ENCODE measurements around the gene NUMA1. TPM values are rescaled to one million over a fixed set of nuclear protein-coding genes. Genes with fewer than 3 reads are reported as not detected.
A peak's percentile ranks its signal among the peaks of the same experiment; 100 is the strongest.

The NUMA1 gene
- total RNA-seq, 3 donors from 2014 or later (not counting 1 experiment from before 2014, with no cell fraction given): 261 to 290 (median 262) TPM

- H3K36me3 ChIP-seq (ENCODE audit: control insufficient read depth, insufficient read depth, low read length): peaks cover 11% of the 10 kb centered on the region
- TF ChIP-seq, protein P1, sequence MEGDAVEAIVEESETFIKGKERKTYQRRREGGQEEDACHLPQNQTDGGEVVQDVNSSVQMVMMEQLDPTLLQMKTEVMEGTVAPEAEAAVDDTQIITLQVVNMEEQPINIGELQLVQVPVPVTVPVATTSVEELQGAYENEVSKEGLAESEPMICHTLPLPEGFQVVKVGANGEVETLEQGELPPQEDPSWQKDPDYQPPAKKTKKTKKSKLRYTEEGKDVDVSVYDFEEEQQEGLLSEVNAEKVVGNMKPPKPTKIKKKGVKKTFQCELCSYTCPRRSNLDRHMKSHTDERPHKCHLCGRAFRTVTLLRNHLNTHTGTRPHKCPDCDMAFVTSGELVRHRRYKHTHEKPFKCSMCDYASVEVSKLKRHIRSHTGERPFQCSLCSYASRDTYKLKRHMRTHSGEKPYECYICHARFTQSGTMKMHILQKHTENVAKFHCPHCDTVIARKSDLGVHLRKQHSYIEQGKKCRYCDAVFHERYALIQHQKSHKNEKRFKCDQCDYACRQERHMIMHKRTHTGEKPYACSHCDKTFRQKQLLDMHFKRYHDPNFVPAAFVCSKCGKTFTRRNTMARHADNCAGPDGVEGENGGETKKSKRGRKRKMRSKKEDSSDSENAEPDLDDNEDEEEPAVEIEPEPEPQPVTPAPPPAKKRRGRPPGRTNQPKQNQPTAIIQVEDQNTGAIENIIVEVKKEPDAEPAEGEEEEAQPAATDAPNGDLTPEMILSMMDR (IDR thresholded peaks at IDR 0.05): no peak
- no peaks in the 10 kb centered on the region for H3K9me3 ChIP-seq (ENCODE audit: control insufficient read depth, insufficient read depth, low read length)
- no peak overlapping the region for H3K4me3 ChIP-seq (ENCODE audit: low read length)
- intact Hi-C loops (cut with micrococcal nuclease): no loop called here
- Mint-ChIP-seq H3K9me3 (no peaks in the 10 kb centered on the region), H3K27ac (no peak overlapping the region), H3K4me3 (no peak overlapping the region), H3K36me3 (no peaks in the 10 kb centered on the region), H3K4me1 (peaks cover 0 to 4% of the 10 kb centered on the region in 2 donors), H3K27me3 (ENCODE audit: low read depth in 2 of 2) (no peaks in the 10 kb centered on the region)
- no peaks in the 10 kb centered on the region for H3K27me3 ChIP-seq (ENCODE audit: control insufficient read depth, insufficient read depth, low read length)
- H3K4me1 ChIP-seq (ENCODE audit: control insufficient read depth, insufficient read depth, low read length): no peaks in the 10 kb centered on the region
- DNase-seq (no peak), ATAC-seq (no peak)
- no peak overlapping the region for H3K27ac ChIP-seq (ENCODE audit: low read length)
- WGBS (ENCODE audit: insufficient coverage): 50% methylated on average over 2 of the region's 2 CpGs
Measured at GRCh38 chr11:71987521-71987920, 92.8 kb downstream of the NUMA1 start.

DNA sequence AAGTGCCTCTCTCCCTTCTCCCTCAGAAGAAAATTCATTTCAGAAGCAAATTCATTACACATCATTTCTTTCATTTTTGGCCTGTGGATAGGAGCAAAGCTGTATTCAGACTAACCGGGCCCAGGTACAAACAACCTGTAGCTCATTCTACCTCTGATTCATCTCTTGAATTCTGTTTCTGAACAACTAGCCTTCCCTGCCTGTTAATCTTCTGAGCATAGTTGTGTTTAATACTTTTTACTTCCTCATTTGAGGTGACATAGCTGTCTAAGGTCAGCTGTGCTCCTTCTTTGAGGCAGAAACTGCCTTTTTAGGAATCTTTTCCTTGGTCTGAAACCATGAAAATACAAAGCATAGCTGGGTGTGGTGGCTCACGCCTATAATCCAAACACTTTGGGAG is 94.2 kb downstream of the NUMA1 start:
- H3K4me1 ChIP-seq (ENCODE audit: control insufficient read depth, insufficient read depth, low read length): no peaks in the 10 kb centered on the region
- Mint-ChIP-seq H3K4me1 (peaks cover 0 to 4% of the 10 kb centered on the region in 2 donors), H3K4me3 (no peak overlapping the region), H3K9me3 (no peaks in the 10 kb centered on the region), H3K27ac (peak overlapping the region in 1 of 2 donors; percentile 70), H3K36me3 (no peaks in the 10 kb centered on the region), H3K27me3 (ENCODE audit: low read depth in 2 of 2) (no peaks in the 10 kb centered on the region)
- TF ChIP-seq, protein P1 (IDR thresholded peaks at IDR 0.05): no peak
- WGBS (ENCODE audit: insufficient coverage): 57% methylated on average over 2 of the region's 2 CpGs
- DNase-seq (no peak), ATAC-seq (no peak)
- no peak overlapping the region for H3K4me3 ChIP-seq (ENCODE audit: low read length)
- H3K27me3 ChIP-seq (ENCODE audit: control insufficient read depth, insufficient read depth, low read length): no peaks in the 10 kb centered on the region
- H3K27ac ChIP-seq (ENCODE audit: low read length): no peak overlapping the region
- peaks cover 11% of the 10 kb centered on the region for H3K36me3 ChIP-seq (ENCODE audit: control insufficient read depth, insufficient read depth, low read length)
- intact Hi-C loops (cut with micrococcal nuclease): no loop called here
- no peaks in the 10 kb centered on the region for H3K9me3 ChIP-seq (ENCODE audit: control insufficient read depth, insufficient read depth, low read length)

GRCh38 chr11:71979602-71980001 is 100.7 kb downstream of the NUMA1 start:
- intact Hi-C loops (cut with micrococcal nuclease): loop anchor here (5.0 kb wide), 2 partner anchors 113 to 453 kb away; partner anchors contain the start of gene CLPB
- Mint-ChIP-seq H3K4me3 (no peak overlapping the region), H3K4me1 (peaks cover 4% of the 10 kb centered on the region in 2 donors), H3K27ac (no peak overlapping the region), H3K9me3 (no peaks in the 10 kb centered on the region), H3K27me3 (ENCODE audit: low read depth in 2 of 2) (no peaks in the 10 kb centered on the region), H3K36me3 (no peaks in the 10 kb centered on the region)
- Histone ChIP-seq H3K27ac (ENCODE audit: low read length) (no peak overlapping the region), H3K36me3 (ENCODE audit: control insufficient read depth, insufficient read depth, low read length) (peaks cover 9% of the 10 kb centered on the region), H3K9me3 (ENCODE audit: control insufficient read depth, insufficient read depth, low read length) (no peaks in the 10 kb centered on the region), H3K4me1 (ENCODE audit: control insufficient read depth, insufficient read depth, low read length) (no peaks in the 10 kb centered on the region), H3K27me3 (ENCODE audit: control insufficient read depth, insufficient read depth, low read length) (no peaks in the 10 kb centered on the region), H3K4me3 (ENCODE audit: low read length) (no peak overlapping the region)
- 96% methylated on average over 3 of the region's 3 CpGs for WGBS (ENCODE audit: insufficient coverage)
- no peak for ATAC-seq
- no peak for DNase-seq
- TF ChIP-seq, protein P1 (IDR thresholded peaks at IDR 0.05): no peak

GRCh38 chr11:71979094-71979493 is 101.2 kb downstream of the NUMA1 start:
- no peak overlapping the region for H3K4me3 ChIP-seq (ENCODE audit: low read length)
- Mint-ChIP-seq H3K9me3 (no peaks in the 10 kb centered on the region), H3K27ac (no peak overlapping the region), H3K27me3 (ENCODE audit: low read depth in 2 of 2) (no peaks in the 10 kb centered on the region), H3K4me3 (no peak overlapping the region), H3K36me3 (no peaks in the 10 kb centered on the region), H3K4me1 (peaks cover 4% of the 10 kb centered on the region in 2 donors)
- intact Hi-C loops (cut with micrococcal nuclease): loop anchor here (5.0 kb wide), 2 partner anchors 113 to 453 kb away; partner anchors contain the start of gene CLPB
- no peak overlapping the region for H3K27ac ChIP-seq (ENCODE audit: low read length)
- DNase-seq (no peak), ATAC-seq (no peak)
- H3K27me3 ChIP-seq (ENCODE audit: control insufficient read depth, insufficient read depth, low read length): no peaks in the 10 kb centered on the region
- H3K36me3 ChIP-seq (ENCODE audit: control insufficient read depth, insufficient read depth, low read length): peaks cover 9% of the 10 kb centered on the region
- 98% methylated on average over 3 of the region's 4 CpGs for WGBS (ENCODE audit: insufficient coverage)
- no peaks in the 10 kb centered on the region for H3K9me3 ChIP-seq (ENCODE audit: control insufficient read depth, insufficient read depth, low read length)
- H3K4me1 ChIP-seq (ENCODE audit: control insufficient read depth, insufficient read depth, low read length): no peaks in the 10 kb centered on the region
- TF ChIP-seq, protein P1 (IDR thresholded peaks at IDR 0.05): no peak
